ENCODE results near the gene PRR5. TPM values are rescaled to one million over a fixed set of nuclear protein-coding genes. Genes with fewer than 3 reads are reported as not detected.
A peak's percentile ranks its signal among the peaks of the same experiment; 100 is the strongest.

Gene PRR5
- total and polyA plus RNA-seq, 5 donors from 2014 or later = 29.2 to 44.4 (median 33.3) TPM

DNA sequence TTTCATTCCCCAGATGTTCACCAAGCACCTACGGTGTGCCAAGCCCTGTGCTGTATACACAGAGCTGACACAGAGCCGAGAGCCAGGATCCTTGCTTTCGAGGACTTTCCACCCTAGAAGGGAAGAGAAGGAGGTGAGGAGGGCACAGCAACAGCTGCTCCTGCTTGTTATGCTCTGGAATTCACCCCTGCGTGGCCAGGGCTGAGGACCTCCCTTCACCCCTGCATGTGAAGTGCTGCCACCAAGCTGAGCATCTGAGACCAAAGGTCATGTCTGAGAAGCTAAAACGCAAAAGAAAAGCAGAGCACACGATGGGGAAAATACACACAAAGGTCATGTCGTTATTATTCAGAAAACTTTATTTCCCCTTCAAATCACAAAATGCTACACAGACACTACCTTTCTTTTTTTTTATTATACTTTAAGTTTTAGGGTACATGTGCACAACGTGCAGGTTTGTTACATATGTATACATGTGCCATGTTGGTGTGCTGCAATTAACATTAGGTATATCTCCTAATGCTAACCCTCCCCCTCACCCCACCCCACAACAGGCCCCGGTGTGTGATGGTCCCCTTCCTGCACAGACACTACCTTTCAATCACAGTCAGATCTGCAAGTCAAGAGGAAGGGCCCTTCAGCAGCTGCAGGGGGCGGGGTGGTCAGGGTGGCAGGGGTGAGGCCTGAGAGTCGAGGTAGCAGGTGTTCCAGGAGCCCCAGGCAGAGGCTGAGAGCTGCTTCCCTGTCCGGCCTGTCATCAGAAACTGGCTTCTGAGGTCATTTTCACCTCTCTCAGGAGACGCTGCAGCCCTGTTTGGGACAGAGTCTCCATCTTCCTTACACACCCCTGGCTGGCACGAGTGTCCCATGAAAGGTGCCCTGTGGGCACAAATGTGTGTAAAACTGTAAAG lies 40.1 kb upstream of the PRR5 start:
- Mint-ChIP-seq H3K4me3 (peak overlapping the region in 3 of 4 donors; percentile 8 to 75 (median 28)), H3K27ac (peak overlapping the region in 2 of 3 donors; percentile 36 to 67), H3K27me3 (peaks cover 4% of the 10 kb centered on the region), H3K9me3 (no peaks in the 10 kb centered on the region), H3K4me1 (peaks cover 13 to 59% (median 31%) of the 10 kb centered on the region in 4 donors), H3K36me3 (no peaks in the 10 kb centered on the region)
- Histone ChIP-seq H3K4me1 (ENCODE audit: control insufficient read depth, insufficient read depth, low read length, poor library complexity, severe bottlenecking) (peaks cover 55% of the 10 kb centered on the region), H3K27ac (ENCODE audit: insufficient read depth, low read length, poor library complexity, severe bottlenecking) (no peak overlapping the region), H3K27me3 (ENCODE audit: control insufficient read depth, insufficient read depth, low read length) (no peaks in the 10 kb centered on the region), H3K4me3 (ENCODE audit: low read depth, low read length) (no peak overlapping the region), H3K36me3 (ENCODE audit: control insufficient read depth, insufficient read depth, low read length) (no peaks in the 10 kb centered on the region), H3K9me3 (ENCODE audit: control insufficient read depth in 2 of 2, low read length in 2 of 2) (no peaks in the 10 kb centered on the region)
- ATAC-seq (ENCODE audit: low read depth in 2 of 2) = no peak
- DNase-seq = no peak

DNA sequence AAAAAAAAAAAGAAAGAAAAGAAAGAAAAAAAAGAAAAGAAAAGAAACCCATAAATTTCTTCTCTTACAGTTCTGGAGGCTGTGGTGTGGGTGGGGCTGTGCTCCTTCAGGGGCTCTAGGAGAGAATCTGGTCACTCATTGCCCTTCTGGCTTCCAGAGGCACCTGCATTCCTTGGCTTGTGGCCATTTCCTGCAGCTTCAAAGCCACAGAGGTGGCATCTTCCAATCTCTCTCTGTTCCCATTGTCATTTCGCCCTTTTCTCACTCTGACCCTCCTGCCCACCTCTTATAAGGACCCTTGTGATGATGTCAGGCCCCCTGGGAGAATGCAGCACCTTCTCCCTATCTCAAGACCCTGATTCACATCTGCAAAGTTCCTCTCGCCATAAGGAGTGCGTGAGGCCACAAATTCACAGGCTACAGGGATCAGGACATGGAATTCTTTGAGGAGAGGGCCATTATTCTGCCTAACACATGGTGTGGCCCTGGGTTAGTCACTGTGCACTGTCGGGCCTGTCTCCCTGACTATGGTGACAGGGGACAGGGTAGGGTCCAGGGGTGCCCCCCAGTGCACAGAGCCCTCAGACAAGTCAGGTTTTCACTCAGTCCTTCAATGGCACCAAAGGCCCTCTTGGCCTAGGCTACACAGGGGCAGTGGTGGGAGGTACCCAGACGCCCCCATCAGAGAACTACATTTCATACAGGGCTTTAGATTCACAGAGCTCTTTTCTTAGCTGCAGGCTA lies 38.6 kb upstream of the PRR5 start:
- no peak overlapping the region for H3K4me3 ChIP-seq (ENCODE audit: low read depth, low read length)
- Mint-ChIP-seq H3K36me3 (no peaks in the 10 kb centered on the region), H3K27ac (peak overlapping the region; percentile 82 to 92 (median 85)), H3K4me3 (peak overlapping the region; percentile 66 to 96 (median 80)), H3K27me3 (no peaks in the 10 kb centered on the region), H3K9me3 (no peaks in the 10 kb centered on the region), H3K4me1 (peaks cover 18 to 70% (median 40%) of the 10 kb centered on the region in 4 donors)
- no peak overlapping the region for H3K27ac ChIP-seq (ENCODE audit: insufficient read depth, low read length, poor library complexity, severe bottlenecking)
- H3K9me3 ChIP-seq (ENCODE audit: control insufficient read depth in 2 of 2, low read length in 2 of 2) = no peaks in the 10 kb centered on the region
- peaks cover 68% of the 10 kb centered on the region for H3K4me1 ChIP-seq (ENCODE audit: control insufficient read depth, insufficient read depth, low read length, poor library complexity, severe bottlenecking)
- no peaks in the 10 kb centered on the region for H3K27me3 ChIP-seq (ENCODE audit: control insufficient read depth, insufficient read depth, low read length)
- H3K36me3 ChIP-seq (ENCODE audit: control insufficient read depth, insufficient read depth, low read length) = no peaks in the 10 kb centered on the region
- DNase-seq (no peak), ATAC-seq (ENCODE audit: low read depth in 2 of 2) (no peak)

DNA sequence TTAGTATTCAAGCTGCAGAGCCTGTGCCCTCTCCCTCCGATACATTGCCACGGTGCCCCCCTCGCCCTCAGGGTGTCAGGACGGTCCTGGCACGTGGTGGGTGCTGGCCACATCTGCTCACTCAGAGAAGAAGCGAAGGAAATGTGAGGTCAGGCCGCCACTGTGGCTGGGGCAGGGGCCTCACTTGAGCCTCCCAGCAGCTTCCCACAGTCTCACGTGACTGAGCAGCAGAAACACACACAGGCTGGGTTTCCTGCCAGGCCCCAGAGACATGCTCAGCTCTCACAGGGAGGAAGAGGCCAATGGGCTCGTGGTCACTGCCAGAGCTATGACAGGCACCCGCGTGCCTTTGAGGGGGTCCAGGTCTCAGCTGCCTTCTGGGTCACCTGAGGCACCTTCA lies 37.9 kb upstream of the PRR5 start:
- H3K27ac ChIP-seq (ENCODE audit: insufficient read depth, low read length, poor library complexity, severe bottlenecking) = peak overlapping the region; percentile 58

DNA sequence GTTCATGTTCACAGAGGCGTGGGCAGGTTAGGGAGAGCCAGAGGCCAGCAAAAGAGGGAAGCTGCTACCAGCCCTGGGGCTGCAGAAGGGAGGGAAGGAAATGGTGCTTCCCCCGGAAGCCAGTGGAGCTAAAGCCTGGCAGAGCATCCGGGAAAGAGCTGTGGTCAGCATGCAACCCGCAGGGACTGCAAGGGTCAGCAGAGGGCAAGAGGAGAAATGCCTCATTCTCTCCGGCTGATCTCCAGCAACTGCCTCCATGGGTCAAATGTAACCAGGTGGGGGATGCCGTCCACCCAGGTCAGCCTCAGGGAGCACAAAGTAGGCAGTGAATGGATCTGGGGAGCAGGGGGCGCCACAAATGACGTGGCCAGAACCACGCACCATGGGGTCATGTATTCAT lies 36.9 kb upstream of the PRR5 start:
- no peaks in the 10 kb centered on the region for H3K9me3 ChIP-seq (ENCODE audit: control insufficient read depth in 2 of 2, low read length in 2 of 2)
- no peaks in the 10 kb centered on the region for H3K27me3 ChIP-seq (ENCODE audit: control insufficient read depth, insufficient read depth, low read length)
- peak overlapping the region; percentile 4 to 85 (median 82) for H3K27ac Mint-ChIP-seq
- peak overlapping the region; percentile 58 for H3K27ac ChIP-seq (ENCODE audit: insufficient read depth, low read length, poor library complexity, severe bottlenecking)
- DNase-seq (no peak), ATAC-seq (ENCODE audit: low read depth in 2 of 2) (no peak)
- H3K36me3 Mint-ChIP-seq = no peaks in the 10 kb centered on the region
- no peak overlapping the region for H3K4me3 ChIP-seq (ENCODE audit: low read depth, low read length)
- no peaks in the 10 kb centered on the region for H3K36me3 ChIP-seq (ENCODE audit: control insufficient read depth, insufficient read depth, low read length)
- peaks cover 18 to 74% (median 40%) of the 10 kb centered on the region in 4 donors for H3K4me1 Mint-ChIP-seq
- H3K27me3 Mint-ChIP-seq = no peaks in the 10 kb centered on the region
- peak overlapping the region; percentile 29 to 96 (median 50) for H3K4me3 Mint-ChIP-seq
- peaks cover 80% of the 10 kb centered on the region for H3K4me1 ChIP-seq (ENCODE audit: control insufficient read depth, insufficient read depth, low read length, poor library complexity, severe bottlenecking)
- H3K9me3 Mint-ChIP-seq = no peaks in the 10 kb centered on the region

More for the DNA sequence above, 37.9 kb upstream of the PRR5 start:
- Histone ChIP-seq H3K4me1 (ENCODE audit: control insufficient read depth, insufficient read depth, low read length, poor library complexity, severe bottlenecking) (peaks cover 70% of the 10 kb centered on the region), H3K9me3 (ENCODE audit: control insufficient read depth in 2 of 2, low read length in 2 of 2) (no peaks in the 10 kb centered on the region), H3K27me3 (ENCODE audit: control insufficient read depth, insufficient read depth, low read length) (no peaks in the 10 kb centered on the region), H3K36me3 (ENCODE audit: control insufficient read depth, insufficient read depth, low read length) (no peaks in the 10 kb centered on the region), H3K4me3 (ENCODE audit: low read depth, low read length) (no peak overlapping the region)
- no peaks in the 10 kb centered on the region for H3K36me3 Mint-ChIP-seq
- DNase-seq (peak; percentile 20 to 82 (median 48)), ATAC-seq (ENCODE audit: low read depth in 2 of 2) (peak; percentile 49 to 56)
- peaks cover 18 to 67% (median 40%) of the 10 kb centered on the region in 4 donors for H3K4me1 Mint-ChIP-seq
- no peaks in the 10 kb centered on the region for H3K9me3 Mint-ChIP-seq
- peak overlapping the region; percentile 82 to 92 (median 85) for H3K27ac Mint-ChIP-seq
- H3K27me3 Mint-ChIP-seq = no peaks in the 10 kb centered on the region
- H3K4me3 Mint-ChIP-seq = peak overlapping the region; percentile 66 to 96 (median 80)

DNA sequence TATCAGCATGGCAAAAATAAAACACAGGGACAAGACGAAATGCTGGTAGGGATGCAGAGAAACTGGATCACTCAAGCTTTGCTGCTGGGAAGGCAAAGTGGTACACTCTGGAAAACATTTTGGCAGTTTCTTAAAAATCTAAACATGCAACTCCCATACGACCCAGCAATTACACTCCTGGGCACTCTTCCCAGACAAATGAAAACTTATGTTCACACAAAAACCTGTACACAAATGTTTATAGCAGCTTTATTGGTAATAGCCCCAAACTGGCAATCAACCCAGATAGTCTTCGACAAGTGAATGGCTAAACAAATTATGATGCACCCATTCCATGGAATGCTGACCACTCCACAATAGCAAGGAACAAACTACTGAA lies 35.8 kb upstream of the PRR5 start:
- no peak overlapping the region for H3K27ac ChIP-seq (ENCODE audit: insufficient read depth, low read length, poor library complexity, severe bottlenecking)
- H3K36me3 ChIP-seq (ENCODE audit: control insufficient read depth, insufficient read depth, low read length) = no peaks in the 10 kb centered on the region
- H3K27ac Mint-ChIP-seq = peak overlapping the region; percentile 57 to 93 (median 79)
- peaks cover 18 to 82% (median 46%) of the 10 kb centered on the region in 4 donors for H3K4me1 Mint-ChIP-seq
- peaks cover 87% of the 10 kb centered on the region for H3K4me1 ChIP-seq (ENCODE audit: control insufficient read depth, insufficient read depth, low read length, poor library complexity, severe bottlenecking)
- H3K9me3 ChIP-seq (ENCODE audit: control insufficient read depth in 2 of 2, low read length in 2 of 2) = no peaks in the 10 kb centered on the region
- H3K4me3 ChIP-seq (ENCODE audit: low read depth, low read length) = peak overlapping the region; percentile 2
- no peaks in the 10 kb centered on the region for H3K27me3 ChIP-seq (ENCODE audit: control insufficient read depth, insufficient read depth, low read length)
- no peaks in the 10 kb centered on the region for H3K27me3 Mint-ChIP-seq
- ATAC-seq (ENCODE audit: low read depth in 2 of 2) (no peak), DNase-seq (no peak)
- H3K9me3 Mint-ChIP-seq = no peaks in the 10 kb centered on the region
- H3K4me3 Mint-ChIP-seq = peak overlapping the region; percentile 9 to 96 (median 90)
- no peaks in the 10 kb centered on the region for H3K36me3 Mint-ChIP-seq

DNA sequence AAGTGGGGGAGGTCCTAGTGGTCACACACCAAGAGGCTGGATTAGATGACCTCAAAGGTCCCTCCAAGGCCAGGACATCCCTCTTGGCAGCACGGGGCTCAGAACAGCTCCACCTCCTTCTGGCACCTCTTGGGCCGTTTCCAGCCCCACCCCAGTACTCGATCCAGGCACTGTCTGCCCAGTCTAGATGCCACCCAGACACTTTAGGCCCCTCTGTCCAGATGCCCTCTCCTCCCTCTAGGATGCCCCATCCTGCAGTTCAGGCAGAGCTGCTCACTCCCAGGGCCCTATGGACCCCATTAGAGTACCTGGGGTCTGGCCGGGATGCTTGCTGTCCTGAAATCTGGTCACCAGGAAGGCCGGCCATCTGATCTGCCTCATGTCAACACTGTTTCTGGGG lies 34.7 kb upstream of the PRR5 start:
- Mint-ChIP-seq H3K4me3 (peak overlapping the region; percentile 90 to 96 (median 91)), H3K36me3 (no peaks in the 10 kb centered on the region), H3K27ac (peak overlapping the region; percentile 79 to 93 (median 81)), H3K4me1 (peaks cover 18 to 82% (median 50%) of the 10 kb centered on the region in 4 donors), H3K9me3 (no peaks in the 10 kb centered on the region), H3K27me3 (no peaks in the 10 kb centered on the region)
- Histone ChIP-seq H3K4me3 (ENCODE audit: low read depth, low read length) (peak overlapping the region; percentile 57), H3K27ac (ENCODE audit: insufficient read depth, low read length, poor library complexity, severe bottlenecking) (peak overlapping the region; percentile 91), H3K9me3 (ENCODE audit: control insufficient read depth in 2 of 2, low read length in 2 of 2) (no peaks in the 10 kb centered on the region), H3K36me3 (ENCODE audit: control insufficient read depth, insufficient read depth, low read length) (no peaks in the 10 kb centered on the region), H3K4me1 (ENCODE audit: control insufficient read depth, insufficient read depth, low read length, poor library complexity, severe bottlenecking) (peaks cover 87% of the 10 kb centered on the region), H3K27me3 (ENCODE audit: control insufficient read depth, insufficient read depth, low read length) (no peaks in the 10 kb centered on the region)
- no peak for DNase-seq
- no peak for ATAC-seq (ENCODE audit: low read depth in 2 of 2)

DNA sequence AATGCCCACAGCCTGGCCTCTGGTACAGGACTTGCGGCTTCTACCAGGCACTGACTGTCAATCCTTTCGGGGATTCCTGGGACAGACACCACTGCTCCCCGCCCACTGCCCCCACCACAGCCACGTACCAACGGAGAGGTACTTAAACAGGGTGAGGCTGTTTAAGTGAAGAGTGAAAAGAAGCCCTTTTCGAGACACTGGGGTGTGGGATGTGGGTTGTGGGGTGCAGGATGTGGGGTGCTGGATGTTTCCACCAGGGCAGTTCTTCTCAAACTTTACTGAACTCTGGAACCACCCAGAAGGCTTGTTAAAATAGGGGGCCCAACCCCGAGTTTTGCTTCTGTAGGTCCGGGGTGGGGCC lies 34.2 kb upstream of the PRR5 start:
- peak overlapping the region; percentile 91 for H3K27ac ChIP-seq (ENCODE audit: insufficient read depth, low read length, poor library complexity, severe bottlenecking)
- H3K4me1 Mint-ChIP-seq = peaks cover 18 to 81% (median 48%) of the 10 kb centered on the region in 4 donors
- no peaks in the 10 kb centered on the region for H3K9me3 ChIP-seq (ENCODE audit: control insufficient read depth in 2 of 2, low read length in 2 of 2)
- H3K4me3 Mint-ChIP-seq = peak overlapping the region; percentile 77 to 96 (median 90)
- no peaks in the 10 kb centered on the region for H3K27me3 ChIP-seq (ENCODE audit: control insufficient read depth, insufficient read depth, low read length)
- no peaks in the 10 kb centered on the region for H3K9me3 Mint-ChIP-seq
- H3K4me1 ChIP-seq (ENCODE audit: control insufficient read depth, insufficient read depth, low read length, poor library complexity, severe bottlenecking) = peaks cover 82% of the 10 kb centered on the region
- H3K27ac Mint-ChIP-seq = peak overlapping the region; percentile 45 to 93 (median 81)
- peak overlapping the region; percentile 57 for H3K4me3 ChIP-seq (ENCODE audit: low read depth, low read length)
- peak; percentile 60 to 95 (median 85) for DNase-seq
- no peaks in the 10 kb centered on the region for H3K27me3 Mint-ChIP-seq
- H3K36me3 ChIP-seq (ENCODE audit: control insufficient read depth, insufficient read depth, low read length) = no peaks in the 10 kb centered on the region
- peak; percentile 75 to 78 for ATAC-seq (ENCODE audit: low read depth in 2 of 2)
- H3K36me3 Mint-ChIP-seq = no peaks in the 10 kb centered on the region

Data from CD4-positive, CD25-positive, alpha-beta regulatory T cell (primary cell).